ENCODE data around the gene TRABD2A.
A peak's percentile ranks its signal among the peaks of the same experiment; 100 is the strongest.

The TRABD2A gene

GRCh38 chr2:84904717-84905174 is 23.9 kb upstream of the TRABD2A start:
- DNase-seq (ENCODE audit: low read depth in 3 of 3) = no peak

GRCh38 chr2:84904151-84904550 is 23.3 kb upstream of the TRABD2A start:
- no peak for DNase-seq (ENCODE audit: low read depth in 3 of 3)

- no peak for DNase-seq (ENCODE audit: low read depth in 3 of 3)
These were observed 21.6 kb upstream of the TRABD2A start for GRCh38 chr2:84902526-84902925.

- no peak for DNase-seq (ENCODE audit: low read depth in 3 of 3)
These were observed 20.8 kb upstream of the TRABD2A start for GRCh38 chr2:84901593-84902120.

- DNase-seq (ENCODE audit: low read depth in 3 of 3) = no peak
These were observed 20.1 kb upstream of the TRABD2A start for GRCh38 chr2:84900971-84901370.

GRCh38 chr2:84899304-84900204 is 18.7 kb upstream of the TRABD2A start:
- DNase-seq (ENCODE audit: low read depth in 3 of 3) = no peak

- no peak for DNase-seq (ENCODE audit: low read depth in 3 of 3)
These were observed 16.9 kb upstream of the TRABD2A start for GRCh38 chr2:84897773-84898172.

GRCh38 chr2:84896567-84896966 is 15.7 kb upstream of the TRABD2A start:
- no peak for DNase-seq (ENCODE audit: low read depth in 3 of 3)

- DNase-seq (ENCODE audit: low read depth in 3 of 3) = no peak
These were observed 14.1 kb upstream of the TRABD2A start for GRCh38 chr2:84894758-84895520.

- no peak for DNase-seq (ENCODE audit: low read depth in 3 of 3)
These were observed 13.3 kb upstream of the TRABD2A start for GRCh38 chr2:84894131-84894586.

GRCh38 chr2:84891355-84892010 is 10.6 kb upstream of the TRABD2A start:
- no peak for DNase-seq (ENCODE audit: low read depth in 3 of 3)

- no peak for DNase-seq (ENCODE audit: low read depth in 3 of 3)
These were observed 8.4 kb upstream of the TRABD2A start for GRCh38 chr2:84889332-84889731.

- DNase-seq (ENCODE audit: low read depth in 3 of 3) = no peak
These were observed 7.8 kb upstream of the TRABD2A start for GRCh38 chr2:84888401-84889276.

- no peak for DNase-seq (ENCODE audit: low read depth in 3 of 3)
These were observed 5.9 kb upstream of the TRABD2A start for GRCh38 chr2:84886791-84887190.

GRCh38 chr2:84885111-84885510 is 4.2 kb upstream of the TRABD2A start:
- DNase-seq (ENCODE audit: low read depth in 3 of 3) = no peak

GRCh38 chr2:84884449-84884848 is 3.6 kb upstream of the TRABD2A start:
- no peak for DNase-seq (ENCODE audit: low read depth in 3 of 3)

GRCh38 chr2:84882775-84883550 is 2.1 kb upstream of the TRABD2A start:
- no peak for DNase-seq (ENCODE audit: low read depth in 3 of 3)

GRCh38 chr2:84882414-84882738 is 1.5 kb upstream of the TRABD2A start:
- no peak for DNase-seq (ENCODE audit: low read depth in 3 of 3)

- DNase-seq (ENCODE audit: low read depth in 3 of 3) = peak; percentile 68 to 81 (median 80)
These were observed 913 bp upstream of the TRABD2A start for GRCh38 chr2:84881581-84882413.

- no peak for DNase-seq (ENCODE audit: low read depth in 3 of 3)
These were observed 564 bp downstream of the TRABD2A start for GRCh38 chr2:84880395-84880644.

Measured in stimulated activated CD4-positive, alpha-beta T cell treated with anti-CD3 and anti-CD28 coated beads, TNF-alpha, amount 100 ng/mL, for 4 hours (primary cell).